ENCODE results near the gene PAQR3.

PAQR3 gene

GRCh38 chr4:78899302-78899701 is 39.9 kb downstream of the PAQR3 start:
- no peak for DNase-seq (ENCODE audit: low spot score)
- no peak for TF ChIP-seq CTCF (IDR thresholded peaks at IDR 0.05; ENCODE audit: extremely low read depth, insufficient read depth, missing control alignments)
- in situ Hi-C loops (cut with MboI; ENCODE audit: low pct_unique_long_range_greater_than_20kb, low sequenced_read_pairs, unreplicated experiment) = no loop called here

GRCh38 chr4:78889955-78890354 is 49.3 kb downstream of the PAQR3 start:
- TF ChIP-seq CTCF (IDR thresholded peaks at IDR 0.05; ENCODE audit: extremely low read depth, insufficient read depth, missing control alignments) = no peak
- in situ Hi-C loops (cut with MboI; ENCODE audit: low pct_unique_long_range_greater_than_20kb, low sequenced_read_pairs, unreplicated experiment) = no loop called here
- no peak for DNase-seq (ENCODE audit: low spot score)

- DNase-seq (ENCODE audit: low spot score) = no peak
- TF ChIP-seq CTCF (IDR thresholded peaks at IDR 0.05; ENCODE audit: extremely low read depth, insufficient read depth, missing control alignments) = no peak
- in situ Hi-C loops (cut with MboI; ENCODE audit: low pct_unique_long_range_greater_than_20kb, low sequenced_read_pairs, unreplicated experiment) = no loop called here
Observed at GRCh38 chr4:78885598-78885997, 53.6 kb downstream of the PAQR3 start.

- in situ Hi-C loops (cut with MboI; ENCODE audit: low pct_unique_long_range_greater_than_20kb, low sequenced_read_pairs, unreplicated experiment) = no loop called here
- no peak for TF ChIP-seq CTCF (IDR thresholded peaks at IDR 0.05; ENCODE audit: extremely low read depth, insufficient read depth, missing control alignments)
- no peak for DNase-seq (ENCODE audit: low spot score)
Observed at GRCh38 chr4:78880874-78881492, 58.3 kb downstream of the PAQR3 start.

- TF ChIP-seq CTCF (IDR thresholded peaks at IDR 0.05; ENCODE audit: extremely low read depth, insufficient read depth, missing control alignments) = no peak
- in situ Hi-C loops (cut with MboI; ENCODE audit: low pct_unique_long_range_greater_than_20kb, low sequenced_read_pairs, unreplicated experiment) = loop anchor here (10.0 kb wide), 1 partner anchor 273 kb away; no protein-coding TSS in a partner anchor
- no peak for DNase-seq (ENCODE audit: low spot score)
Observed at GRCh38 chr4:78878031-78878430, 61.2 kb downstream of the PAQR3 start.

- in situ Hi-C loops (cut with MboI; ENCODE audit: low pct_unique_long_range_greater_than_20kb, low sequenced_read_pairs, unreplicated experiment) = loop anchor here (10.0 kb wide), 1 partner anchor 272 kb away; no protein-coding TSS in a partner anchor
- no peak for DNase-seq (ENCODE audit: low spot score)
- TF ChIP-seq CTCF (IDR thresholded peaks at IDR 0.05; ENCODE audit: extremely low read depth, insufficient read depth, missing control alignments) = no peak
Observed at GRCh38 chr4:78876568-78877320, 62.5 kb downstream of the PAQR3 start.
